Smooth muscle cell (in vitro differentiated cells): Measurements from ENCODE around the gene TMEM255B. TPM values are rescaled to one million over a fixed set of nuclear protein-coding genes. Genes with fewer than 3 reads are reported as not detected.
"Not testable (repeated sequence)": the region's sequence is repeated elsewhere in the genome, so short reads cannot be mapped to it uniquely, and the experiment has no call there.

ENCODE experiments used
- DNase-seq: peaks from one replicate; lab custom pipeline; 2025; ENCODE audit not compliant: unreplicated experiment; lab: John Stamatoyannopoulos, UW
- H2AFZ ChIP-seq: fragments of 200-600 bp; sonication (generic); 2 replicates; pipeline ENCODE4 v1.6.0; 2016; ENCODE audit warnings: antibody characterized with exemption, low read depth, mild to moderate bottlenecking
- H3F3A ChIP-seq: fragments of 200-600 bp; sonication (generic); 2 replicates; pipeline ENCODE4 v1.6.0; 2017; ENCODE audit warnings: antibody characterized with exemption, low read depth
- H3K27ac ChIP-seq: fragments of 200-600 bp; sonication (generic); 2 replicates; pipeline ENCODE4 v1.5.1; 2016; ENCODE audit warnings: low read depth, mild to moderate bottlenecking
- H3K27me3 ChIP-seq: fragments of 200-600 bp; sonication (generic); 2 replicates; pipeline ENCODE4 v1.6.1; 2016; ENCODE audit warnings: low read depth, mild to moderate bottlenecking
- H3K36me3 ChIP-seq: fragments of 200-600 bp; sonication (generic); 2 replicates; pipeline ENCODE4 v1.5.1; 2016; ENCODE audit warnings: low read depth
- H3K4me1 ChIP-seq: fragments of 200-600 bp; sonication (generic); 2 replicates; pipeline ENCODE4 v1.5.1; 2016; ENCODE audit warnings: low read depth
- H3K4me2 ChIP-seq: fragments of 200-600 bp; sonication (generic); 2 replicates; pipeline ENCODE4 v1.6.0; 2016; ENCODE audit warnings: mild to moderate bottlenecking
- H3K4me3 ChIP-seq: fragments of 200-600 bp; sonication (generic); 2 replicates; pipeline ENCODE4 v1.5.1; 2016; ENCODE audit warnings: mild to moderate bottlenecking
- H3K79me2 ChIP-seq: fragments of 200-600 bp; sonication (generic); 2 replicates; pipeline ENCODE4 v1.6.0; 2016; ENCODE audit warnings: low read depth, mild to moderate bottlenecking
- H3K9ac ChIP-seq: fragments of 200-600 bp; sonication (generic); 2 replicates; pipeline ENCODE4 v1.6.0; 2016; ENCODE audit warnings: low read depth
- H3K9me3 ChIP-seq: fragments of 200-600 bp; sonication (generic); replicated peaks from 2 replicates; pipeline ENCODE4 v1.5.1; 2016; ENCODE audit warnings: low read depth
- H4K20me1 ChIP-seq: fragments of 200-600 bp; sonication (generic); 2 replicates; pipeline ENCODE4 v1.6.0; 2016; ENCODE audit warnings: low read depth
- CTCF ChIP-seq: fragments of 200-600 bp; sonication (generic); IDR thresholded peaks from 2 replicates; pipeline ENCODE4 v1.5.1; 2017; ENCODE audit warnings: borderline replicate concordance, mild to moderate bottlenecking, antibody characterized with exemption; ENCODE audit not compliant: insufficient read depth, poor library complexity, severe bottlenecking
- WGBS: methylation state at CpG from one replicate; pipeline ENCODE4 v1.1.7; 2016; ENCODE audit warnings: low lambda C conversion rate; 5-methylcytosine and 5-hydroxymethylcytosine counted together
- polyA plus RNA-seq: library from polyadenylated mRNA; unstranded; fragments of >200 nt; fragmentation: Nextera tagmentation; extraction: Ambion mirVana; gene quantifications from 2 replicates; pipeline ENCODE4 v1.2.1, GENCODE V29; 2016
- total RNA-seq: library from RNA; depleted of rRNA; stranded (reverse); fragments of >200 nt; gene quantifications from 2 replicates; pipeline ENCODE4 v1.2.3, GENCODE V29; 2014

TMEM255B gene
- total and polyA plus RNA-seq, 2 experiments from 2014 or later: 0.22 to 2.1 TPM

DNA sequence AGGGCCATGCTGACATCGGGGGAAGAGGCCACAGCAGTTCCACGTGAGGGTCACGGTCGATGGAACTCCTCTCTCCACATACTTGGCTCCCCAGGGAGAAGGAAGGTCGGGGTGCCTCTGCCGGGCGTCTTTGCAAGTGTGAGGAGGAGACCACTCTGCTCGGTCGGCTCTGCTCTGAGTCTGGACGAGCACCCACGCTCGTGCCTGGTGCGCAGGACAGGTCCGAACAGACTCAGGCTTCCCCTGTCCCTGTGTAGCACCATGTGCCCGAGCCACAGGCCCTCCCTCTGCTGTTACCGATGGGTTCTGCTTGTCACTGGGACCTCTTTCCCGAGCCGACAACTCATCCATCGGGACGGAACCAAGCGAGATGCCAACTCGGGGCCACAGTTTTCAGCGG, 35.1 kb downstream of the TMEM255B start:
- WGBS: 89% methylated on average over 22 of the region's 23 CpGs
- H3F3A ChIP-seq: no peaks in the 10 kb centered on the region
- H3K36me3 ChIP-seq: no peaks in the 10 kb centered on the region
- H3K27ac ChIP-seq: no peak overlapping the region
- DNase-seq: no peak
- H2AFZ ChIP-seq: no peak overlapping the region
- H3K79me2 ChIP-seq: no peaks in the 10 kb centered on the region
- H3K9me3 ChIP-seq: no peaks in the 10 kb centered on the region
- no peak for TF ChIP-seq CTCF
- no peak overlapping the region for H3K4me2 ChIP-seq
- H3K4me3 ChIP-seq: no peak overlapping the region
- no peak overlapping the region for H3K9ac ChIP-seq
- no peaks in the 10 kb centered on the region for H3K27me3 ChIP-seq
- H4K20me1 ChIP-seq: no peaks in the 10 kb centered on the region
- H3K4me1 ChIP-seq: no peaks in the 10 kb centered on the region

- WGBS: 92% methylated on average over 24 of the region's 24 CpGs
- H3K79me2 ChIP-seq: no peaks in the 10 kb centered on the region
- H3K4me3 ChIP-seq: no peak overlapping the region
- no peaks in the 10 kb centered on the region for H3K4me1 ChIP-seq
- no peak overlapping the region for H3K9ac ChIP-seq
- no peak overlapping the region for H2AFZ ChIP-seq
- no peak overlapping the region for H3K4me2 ChIP-seq
- H3K36me3 ChIP-seq: no peaks in the 10 kb centered on the region
- H3K9me3 ChIP-seq: no peaks in the 10 kb centered on the region
- H3F3A ChIP-seq: no peaks in the 10 kb centered on the region
- no peak for TF ChIP-seq CTCF
- H3K27ac ChIP-seq: no peak overlapping the region
- H4K20me1 ChIP-seq: no peaks in the 10 kb centered on the region
- no peaks in the 10 kb centered on the region for H3K27me3 ChIP-seq
- DNase-seq: no peak
Observed at GRCh38 chr13:113794764-113795173, 35.7 kb downstream of the TMEM255B start.

- H3K9me3 ChIP-seq, H3K79me2 ChIP-seq, H3K4me2 ChIP-seq, H3F3A ChIP-seq, H3K4me3 ChIP-seq, H3K27ac ChIP-seq, H3K36me3 ChIP-seq, H3K4me1 ChIP-seq, H3K9ac ChIP-seq, H4K20me1 ChIP-seq, DNase-seq, H3K27me3 ChIP-seq, H2AFZ ChIP-seq: not testable (repeated sequence)
- no CpG with 5 or more reads among the region's 1 CpG for WGBS
Observed at GRCh38 chr13:113795362-113795761, 36.3 kb downstream of the TMEM255B start.

DNA sequence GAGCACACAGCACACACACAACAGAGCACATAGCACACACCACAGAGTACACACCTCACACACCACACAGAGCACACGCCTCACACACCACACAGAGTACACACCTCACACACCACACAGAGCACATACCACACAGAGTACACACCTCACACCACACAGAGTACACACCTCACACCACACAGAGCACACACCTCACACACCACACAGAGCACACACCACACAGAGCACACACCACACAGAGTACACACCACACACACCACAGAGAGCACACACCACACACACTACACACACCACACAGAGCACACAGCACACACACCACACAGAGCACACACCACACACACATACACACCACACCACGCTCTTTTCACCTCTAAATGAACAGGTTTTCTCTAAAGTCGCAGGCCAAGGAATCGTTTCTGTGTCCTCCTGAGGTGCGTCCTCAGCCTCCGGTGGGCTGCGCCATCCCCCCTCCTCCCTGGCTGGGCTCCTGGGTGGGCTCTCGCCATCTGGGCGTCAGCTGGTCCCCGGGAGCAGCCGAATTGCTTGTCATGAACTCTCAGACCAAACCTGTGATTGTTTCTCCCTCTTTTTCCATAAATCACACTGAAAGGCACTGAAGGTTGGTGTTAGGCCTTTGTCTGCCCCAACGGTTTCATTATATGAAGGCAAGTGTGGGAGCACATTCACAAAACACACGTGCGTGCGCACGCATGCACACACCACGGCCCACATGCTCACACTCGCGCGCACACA, 37.4 kb downstream of the TMEM255B start:
- H3K36me3 ChIP-seq: no peaks in the 10 kb centered on the region
- no peak for TF ChIP-seq CTCF

More for the DNA sequence above, 37.4 kb downstream of the TMEM255B start:
- 93% methylated on average over 20 of the region's 20 CpGs for WGBS
- H3K4me2 ChIP-seq: no peak overlapping the region
- no peak overlapping the region for H3K9ac ChIP-seq
- no peaks in the 10 kb centered on the region for H3K4me1 ChIP-seq
- no peak overlapping the region for H3K27ac ChIP-seq
- H3F3A ChIP-seq: no peaks in the 10 kb centered on the region
- H3K27me3 ChIP-seq: no peaks in the 10 kb centered on the region
- no peaks in the 10 kb centered on the region for H3K79me2 ChIP-seq
- no peak overlapping the region for H3K4me3 ChIP-seq
- H4K20me1 ChIP-seq: no peaks in the 10 kb centered on the region
- no peak for DNase-seq
- no peak overlapping the region for H2AFZ ChIP-seq
- H3K9me3 ChIP-seq: no peaks in the 10 kb centered on the region
